Measurements from ENCODE around the gene HPS1.

- TF ChIP-seq CTCF (IDR thresholded peaks at IDR 0.05; ENCODE audit: low read length): no peak
- no peak for TF ChIP-seq EZH2 (optimal IDR thresholded peaks at IDR 0.05; ENCODE audit: low read depth, low read length)
Observed at GRCh38 chr10:98466861-98467505, 20.2 kb upstream of the HPS1 start.

Data from MM.1S (cell line).